DND-41 (cell line): ENCODE measurements around the gene NCAPD3.

Experiments
- ATAC-seq: fragments of 200-7000 bp; cut with Tn5 transposase; 3 replicates; pipeline ENCODE4 v1.9.1; 2021; ENCODE audit warnings: low read depth; ENCODE audit not compliant: insufficient read depth
- DNase-seq: peaks from one replicate; pipeline ENCODE4 v3.0.0-alpha.2; 2020
- H2AFZ ChIP-seq: 2 replicates; pipeline ENCODE4 v1.6.0; 2012; ENCODE audit warnings: low read depth, low read length
- H3K27ac ChIP-seq: 2 replicates; pipeline ENCODE4 v1.5.1; 2012; ENCODE audit warnings: low read length, inconsistent platforms
- H3K27me3 ChIP-seq: fragments of 200-600 bp; sonication (generic); 2 replicates; pipeline ENCODE4 v1.6.0; 2012; ENCODE audit warnings: low read length, mild to moderate bottlenecking, inconsistent platforms; ENCODE audit not compliant: insufficient read depth, poor library complexity
- H3K36me3 ChIP-seq: 2 replicates; pipeline ENCODE4 v1.5.1; 2012; ENCODE audit warnings: low read length, inconsistent platforms; ENCODE audit not compliant: insufficient read depth
- H3K4me1 ChIP-seq: 2 replicates; pipeline ENCODE4 v1.5.1; 2012; ENCODE audit warnings: mild to moderate bottlenecking, low read length; ENCODE audit not compliant: insufficient read depth
- H3K4me2 ChIP-seq: 2 replicates; pipeline ENCODE4 v1.6.0; 2012; ENCODE audit warnings: mild to moderate bottlenecking, moderate library complexity, low read length, inconsistent platforms; ENCODE audit not compliant: insufficient read depth
- H3K4me3 ChIP-seq, 2 experiments: fragments of 200-600 bp in 1 of 2; shearing (Covaris generic) in 1 of 2; 2 replicates each; pipeline ENCODE4 v1.5.1; 2012 to 2016; ENCODE audit warnings: inconsistent platforms in 2 of 2, low read length in 2 of 2, mild to moderate bottlenecking in 2 of 2, low read depth in 1 of 2, moderate library complexity in 1 of 2
- H3K79me2 ChIP-seq: 2 replicates; pipeline ENCODE4 v1.6.0; 2012; ENCODE audit warnings: low read length, inconsistent platforms; ENCODE audit not compliant: insufficient read depth
- H3K9ac ChIP-seq: 2 replicates; pipeline ENCODE4 v1.6.0; 2012; ENCODE audit warnings: low read depth, mild to moderate bottlenecking, inconsistent platforms, low read length, moderate library complexity
- H3K9me3 ChIP-seq: 2 replicates; pipeline ENCODE4 v1.5.1; 2012; ENCODE audit warnings: low read length, moderate library complexity, mild to moderate bottlenecking, inconsistent platforms; ENCODE audit not compliant: insufficient read depth, severe bottlenecking
- H4K20me1 ChIP-seq: 2 replicates; pipeline ENCODE4 v1.6.0; 2012; ENCODE audit warnings: low read length; ENCODE audit not compliant: insufficient read depth
- CTCF ChIP-seq: IDR thresholded peaks from 2 replicates; pipeline ENCODE4 v1.5.1; 2012; ENCODE audit warnings: borderline replicate concordance, low read length, moderate library complexity, mild to moderate bottlenecking; ENCODE audit not compliant: poor library complexity, severe bottlenecking; ENCODE audit errors: extremely low read depth
- EZH2 ChIP-seq: IDR thresholded peaks from 3 replicates; pipeline ENCODE4 v1.6.1; 2012; ENCODE audit warnings: borderline replicate concordance, low read depth, mild to moderate bottlenecking, moderate library complexity, low read length, inconsistent platforms; ENCODE audit not compliant: severe bottlenecking

The NCAPD3 gene

GRCh38 chr11:134240592-134240991 lies 16.8 kb upstream of the NCAPD3 start:
- no peaks in the 10 kb centered on the region for H3K4me1 ChIP-seq

GRCh38 chr11:134238956-134239355 lies 15.2 kb upstream of the NCAPD3 start:
- Histone ChIP-seq H4K20me1 (peaks cover 13% of the 10 kb centered on the region; the same call in 1 of the 2 replicates), H3K9me3 (no peaks in the 10 kb centered on the region), H3K27me3 (no peaks in the 10 kb centered on the region), H3K27ac (no peak overlapping the region), H3K36me3 (peaks cover 91% of the 10 kb centered on the region), H3K4me3 (no peak overlapping the region), H3K4me1 (no peaks in the 10 kb centered on the region), H3K4me2 (no peak overlapping the region), H3K9ac (no peak overlapping the region), H2AFZ (no peak overlapping the region), H3K79me2 (peaks cover 20% of the 10 kb centered on the region)
- ATAC-seq = no peak
- no peak for TF ChIP-seq EZH2
- no peak for TF ChIP-seq CTCF
- DNase-seq = no peak

More at GRCh38 chr11:134240592-134240991, 16.8 kb upstream of the NCAPD3 start:
- H3K9ac ChIP-seq = no peak overlapping the region
- H3K27me3 ChIP-seq = no peaks in the 10 kb centered on the region
- peaks cover 4% of the 10 kb centered on the region for H3K79me2 ChIP-seq
- H3K4me3 ChIP-seq = no peak overlapping the region
- H3K9me3 ChIP-seq = no peaks in the 10 kb centered on the region
- H3K4me2 ChIP-seq = no peak overlapping the region
- H4K20me1 ChIP-seq = peaks cover 6% of the 10 kb centered on the region; the same call in 1 of the 2 replicates
- ATAC-seq (no peak), DNase-seq (no peak)
- peaks cover 93% of the 10 kb centered on the region for H3K36me3 ChIP-seq
- no peak overlapping the region for H2AFZ ChIP-seq
- H3K27ac ChIP-seq = no peak overlapping the region
- TF ChIP-seq CTCF = no peak
- TF ChIP-seq EZH2 = no peak

- no peak overlapping the region for H3K27ac ChIP-seq
- no peaks in the 10 kb centered on the region for H3K9me3 ChIP-seq
- DNase-seq (no peak), ATAC-seq (no peak)
- H3K27me3 ChIP-seq = no peaks in the 10 kb centered on the region
- H3K9ac ChIP-seq = no peak overlapping the region
- peaks cover 33% of the 10 kb centered on the region for H3K79me2 ChIP-seq
- H3K4me3 ChIP-seq = no peak overlapping the region
- TF ChIP-seq EZH2 (no peak), CTCF (no peak)
- no peak overlapping the region for H3K4me2 ChIP-seq
- H3K4me1 ChIP-seq = 0 out of 2 replicates have a peak, but pooled peaks cover 1% of the 10 kb centered on the region
- no peak overlapping the region for H2AFZ ChIP-seq
- H3K36me3 ChIP-seq = peaks cover 85% of the 10 kb centered on the region
- peaks cover 25% of the 10 kb centered on the region for H4K20me1 ChIP-seq
Observed at GRCh38 chr11:134237557-134237922, 13.8 kb upstream of the NCAPD3 start.
